HCT116 (cell line): Measurements from ENCODE around the gene CEP55.

Source experiments
- POLR2A ChIP-seq: IDR thresholded peaks from 2 replicates; pipeline ENCODE4 v1.7.0; 2011; ENCODE audit warnings: borderline replicate concordance; ENCODE audit not compliant: insufficient read depth, insufficient read length; ENCODE audit errors: extremely low read depth
- YY1 ChIP-seq: IDR thresholded peaks from 2 replicates; pipeline ENCODE4 v1.6.1; 2011; ENCODE audit warnings: low read length, low read depth, moderate library complexity, mild to moderate bottlenecking; ENCODE audit not compliant: insufficient replicate concordance; ENCODE audit errors: extremely low read depth
- ZNF274 ChIP-seq: fragments of 200-500 bp; sonication (Bioruptor generic); IDR thresholded peaks from 2 replicates; pipeline ENCODE4 v1.6.1; 2014; ENCODE audit warnings: mild to moderate bottlenecking, low read depth, low read length, inconsistent platforms
- TF ChIP-seq, protein P1 (sequence below): IDR thresholded peaks from 2 replicates; pipeline ENCODE4 v1.6.1; 2012; ENCODE audit warnings: low read depth
- TF ChIP-seq, protein P2 (sequence below), 3 experiments: fragments of 200-600 bp in 1 of 3; sonication (generic) in 1 of 3; IDR thresholded peaks in 2 of 3; conservative IDR thresholded peaks in 1 of 3; 2 replicates each; pipeline ENCODE4 v1.5.1; 2012 to 2017; ENCODE audit warnings: low read depth in 2 of 3, low read length in 2 of 3, antibody characterized with exemption in 1 of 3, borderline replicate concordance in 1 of 3, control low read depth in 1 of 3, mild to moderate bottlenecking in 1 of 3, mixed read lengths in 1 of 3, mixed run types in 1 of 3, moderate library complexity in 1 of 3; ENCODE audit not compliant: insufficient read depth in 1 of 3

DNA sequence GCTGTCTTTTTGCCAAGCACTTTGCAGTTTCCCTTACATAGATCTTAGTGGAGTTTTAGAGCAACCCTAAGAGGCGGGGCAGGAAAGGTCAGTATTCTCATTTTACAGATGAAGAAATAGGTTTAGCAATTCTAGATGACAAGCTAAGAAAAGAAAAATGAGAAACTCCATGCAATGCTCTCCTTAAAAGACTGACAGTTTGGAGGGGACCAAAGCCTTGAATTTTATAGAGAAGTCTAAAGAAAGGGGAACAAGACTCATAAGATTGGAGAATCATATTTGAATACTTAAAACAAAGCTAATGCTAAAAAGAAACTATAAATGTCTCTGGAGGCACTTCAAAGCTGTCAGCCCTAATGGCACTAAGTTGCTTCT, 19.6 kb downstream of the CEP55 start:
- TF ChIP-seq, protein P1, sequence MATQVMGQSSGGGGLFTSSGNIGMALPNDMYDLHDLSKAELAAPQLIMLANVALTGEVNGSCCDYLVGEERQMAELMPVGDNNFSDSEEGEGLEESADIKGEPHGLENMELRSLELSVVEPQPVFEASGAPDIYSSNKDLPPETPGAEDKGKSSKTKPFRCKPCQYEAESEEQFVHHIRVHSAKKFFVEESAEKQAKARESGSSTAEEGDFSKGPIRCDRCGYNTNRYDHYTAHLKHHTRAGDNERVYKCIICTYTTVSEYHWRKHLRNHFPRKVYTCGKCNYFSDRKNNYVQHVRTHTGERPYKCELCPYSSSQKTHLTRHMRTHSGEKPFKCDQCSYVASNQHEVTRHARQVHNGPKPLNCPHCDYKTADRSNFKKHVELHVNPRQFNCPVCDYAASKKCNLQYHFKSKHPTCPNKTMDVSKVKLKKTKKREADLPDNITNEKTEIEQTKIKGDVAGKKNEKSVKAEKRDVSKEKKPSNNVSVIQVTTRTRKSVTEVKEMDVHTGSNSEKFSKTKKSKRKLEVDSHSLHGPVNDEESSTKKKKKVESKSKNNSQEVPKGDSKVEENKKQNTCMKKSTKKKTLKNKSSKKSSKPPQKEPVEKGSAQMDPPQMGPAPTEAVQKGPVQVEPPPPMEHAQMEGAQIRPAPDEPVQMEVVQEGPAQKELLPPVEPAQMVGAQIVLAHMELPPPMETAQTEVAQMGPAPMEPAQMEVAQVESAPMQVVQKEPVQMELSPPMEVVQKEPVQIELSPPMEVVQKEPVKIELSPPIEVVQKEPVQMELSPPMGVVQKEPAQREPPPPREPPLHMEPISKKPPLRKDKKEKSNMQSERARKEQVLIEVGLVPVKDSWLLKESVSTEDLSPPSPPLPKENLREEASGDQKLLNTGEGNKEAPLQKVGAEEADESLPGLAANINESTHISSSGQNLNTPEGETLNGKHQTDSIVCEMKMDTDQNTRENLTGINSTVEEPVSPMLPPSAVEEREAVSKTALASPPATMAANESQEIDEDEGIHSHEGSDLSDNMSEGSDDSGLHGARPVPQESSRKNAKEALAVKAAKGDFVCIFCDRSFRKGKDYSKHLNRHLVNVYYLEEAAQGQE = no peak
- TF ChIP-seq, protein P2, sequence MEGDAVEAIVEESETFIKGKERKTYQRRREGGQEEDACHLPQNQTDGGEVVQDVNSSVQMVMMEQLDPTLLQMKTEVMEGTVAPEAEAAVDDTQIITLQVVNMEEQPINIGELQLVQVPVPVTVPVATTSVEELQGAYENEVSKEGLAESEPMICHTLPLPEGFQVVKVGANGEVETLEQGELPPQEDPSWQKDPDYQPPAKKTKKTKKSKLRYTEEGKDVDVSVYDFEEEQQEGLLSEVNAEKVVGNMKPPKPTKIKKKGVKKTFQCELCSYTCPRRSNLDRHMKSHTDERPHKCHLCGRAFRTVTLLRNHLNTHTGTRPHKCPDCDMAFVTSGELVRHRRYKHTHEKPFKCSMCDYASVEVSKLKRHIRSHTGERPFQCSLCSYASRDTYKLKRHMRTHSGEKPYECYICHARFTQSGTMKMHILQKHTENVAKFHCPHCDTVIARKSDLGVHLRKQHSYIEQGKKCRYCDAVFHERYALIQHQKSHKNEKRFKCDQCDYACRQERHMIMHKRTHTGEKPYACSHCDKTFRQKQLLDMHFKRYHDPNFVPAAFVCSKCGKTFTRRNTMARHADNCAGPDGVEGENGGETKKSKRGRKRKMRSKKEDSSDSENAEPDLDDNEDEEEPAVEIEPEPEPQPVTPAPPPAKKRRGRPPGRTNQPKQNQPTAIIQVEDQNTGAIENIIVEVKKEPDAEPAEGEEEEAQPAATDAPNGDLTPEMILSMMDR (IDR thresholded peaks at IDR 0.05 in 2 of 3, conservative IDR thresholded peaks at IDR 0.05 in 1 of 3; ENCODE audit: borderline replicate concordance in 1 of 3, insufficient read depth in 1 of 3, low read depth in 2 of 3, low read length in 2 of 3) = no peak
- TF ChIP-seq POLR2A = no peak
- no peak for TF ChIP-seq ZNF274
- TF ChIP-seq YY1 = no peak
